GM19455 (cell line): ENCODE results near the gene DNAH8.

Experiments used
- ATAC-seq: cut with Tn5 transposase; IDR thresholded peaks from one replicate; pipeline ENCODE4 v1.9.1; 2021; ENCODE audit not compliant: unreplicated experiment

The DNAH8 gene

GRCh38 chr6:39062014-39062740 lies 347.1 kb downstream of the DNAH8 start:
- no peak for ATAC-seq

- ATAC-seq, result no peak
Observed at GRCh38 chr6:39063526-39063925, 348.4 kb downstream of the DNAH8 start.

GRCh38 chr6:39065561-39065960 lies 350.4 kb downstream of the DNAH8 start:
- no peak for ATAC-seq

- no peak for ATAC-seq
Observed at GRCh38 chr6:39068391-39068790, 353.3 kb downstream of the DNAH8 start.

GRCh38 chr6:39072830-39073229 lies 357.7 kb downstream of the DNAH8 start:
- ATAC-seq, result no peak

- ATAC-seq, result no peak
Observed at GRCh38 chr6:39073471-39074355, 358.6 kb downstream of the DNAH8 start.

GRCh38 chr6:39074486-39074885 lies 359.4 kb downstream of the DNAH8 start:
- no peak for ATAC-seq

- ATAC-seq, result no peak
Observed at GRCh38 chr6:39075010-39075686, 360.0 kb downstream of the DNAH8 start.

GRCh38 chr6:39075807-39076622 lies 360.9 kb downstream of the DNAH8 start:
- no peak for ATAC-seq

GRCh38 chr6:39076623-39077535 lies 361.8 kb downstream of the DNAH8 start:
- ATAC-seq, result no peak

- ATAC-seq, result no peak
Observed at GRCh38 chr6:39077882-39078594, 362.9 kb downstream of the DNAH8 start.

GRCh38 chr6:39078695-39079094 lies 363.6 kb downstream of the DNAH8 start:
- no peak for ATAC-seq

GRCh38 chr6:39079197-39080125 lies 364.4 kb downstream of the DNAH8 start:
- ATAC-seq, result no peak
